ENCODE data around the gene COL19A1.
"Not testable (repeated sequence)": the region's sequence is repeated elsewhere in the genome, so short reads cannot be mapped to it uniquely, and the experiment has no call there.

Gene COL19A1

GRCh38 chr6:69976591-69977090 lies 110.3 kb downstream of the COL19A1 start:
- DNase-seq, result no peak

DNA sequence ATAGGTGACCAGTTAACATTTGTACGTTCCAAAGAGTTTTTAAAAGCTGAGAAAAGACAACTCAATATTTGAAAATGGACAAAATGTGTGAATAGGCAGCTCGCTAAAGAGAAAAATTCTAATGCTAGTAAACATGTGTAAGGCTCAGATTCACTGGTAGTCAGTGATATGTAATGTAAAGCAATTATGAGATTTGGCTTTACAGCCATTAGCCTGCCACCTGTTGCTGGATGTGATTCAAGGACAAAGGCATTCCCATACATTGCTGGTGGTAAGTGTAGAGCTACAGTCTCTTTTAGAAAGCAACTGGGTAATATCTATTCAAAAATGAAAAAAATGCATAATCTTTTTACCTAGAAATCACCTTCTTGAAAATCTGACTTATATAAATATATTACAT lies 114.3 kb downstream of the COL19A1 start:
- no peak for DNase-seq

- DNase-seq, result no peak
Measured at GRCh38 chr6:69984506-69984905, 118.2 kb downstream of the COL19A1 start.

DNA sequence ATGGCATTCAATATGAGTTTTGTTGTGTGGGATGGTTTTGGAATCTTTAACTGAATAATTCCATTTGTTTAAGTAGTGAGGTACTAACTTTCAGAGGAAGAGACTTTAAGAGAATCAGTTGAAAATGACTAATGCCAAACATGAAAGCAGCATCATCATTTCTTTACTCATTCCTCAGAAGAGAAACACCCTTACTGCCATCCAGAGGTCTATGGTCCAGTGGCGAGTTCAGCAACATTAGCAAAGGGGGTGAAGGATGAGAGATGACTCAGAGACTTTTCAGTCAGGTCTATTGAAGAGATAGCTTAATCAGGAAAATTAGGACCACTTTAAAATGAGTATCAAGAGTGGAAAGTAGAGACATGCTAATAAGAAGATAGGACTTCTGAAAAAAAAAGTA lies 118.8 kb downstream of the COL19A1 start:
- no peak for DNase-seq

- no peak for DNase-seq
Measured at GRCh38 chr6:69987550-69987949, 121.2 kb downstream of the COL19A1 start.

DNA sequence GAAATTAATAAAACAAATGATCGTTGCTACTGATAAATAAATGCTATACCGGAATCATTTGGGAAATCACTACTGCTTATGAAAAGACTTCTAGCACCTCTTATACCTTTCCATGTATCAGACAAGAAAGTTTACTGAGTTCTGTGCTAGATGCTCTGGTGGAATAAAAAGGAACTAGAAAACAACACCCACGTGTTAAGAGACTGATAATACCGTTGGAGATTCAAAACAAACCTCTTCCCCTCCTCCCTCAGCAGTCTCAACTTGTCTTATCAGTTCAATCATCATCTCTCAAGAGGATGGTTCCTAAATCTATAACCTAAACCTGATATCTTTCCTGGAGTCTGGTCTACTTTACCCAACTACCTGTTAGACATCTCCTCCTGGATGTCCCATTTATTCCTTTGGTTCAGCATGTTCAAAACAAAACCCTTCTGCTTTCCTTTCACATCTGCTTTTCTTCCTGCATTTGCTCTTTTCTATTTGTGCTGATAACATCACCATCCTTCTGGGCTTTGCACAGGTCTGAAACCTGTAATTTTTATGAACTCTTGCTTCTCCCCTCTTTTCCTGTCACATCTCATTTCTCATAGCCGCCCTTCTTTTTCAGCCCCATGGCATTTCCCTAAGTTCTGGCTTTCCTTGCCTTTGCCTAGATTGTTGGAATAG lies 122.2 kb downstream of the COL19A1 start:
- no peak for DNase-seq

DNA sequence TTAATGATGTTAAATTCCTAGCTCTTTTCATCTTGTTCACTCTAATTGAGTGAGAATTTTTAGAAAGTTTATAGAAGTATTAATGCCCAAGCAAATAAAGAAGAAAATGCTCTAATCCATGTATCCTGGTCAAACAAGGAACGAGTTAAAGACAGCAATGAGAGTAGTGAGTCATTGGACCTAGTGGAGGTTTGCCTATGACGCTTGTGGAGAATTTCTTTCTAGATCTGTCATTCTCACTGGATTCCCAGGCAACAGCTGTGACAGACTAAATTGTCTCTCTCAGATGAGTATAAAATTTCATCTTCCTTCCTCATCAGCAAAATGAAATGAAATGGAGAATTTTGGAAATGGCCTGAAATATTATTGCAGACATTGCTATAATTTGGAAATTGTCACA lies 127.9 kb downstream of the COL19A1 start:
- no peak for DNase-seq

DNA sequence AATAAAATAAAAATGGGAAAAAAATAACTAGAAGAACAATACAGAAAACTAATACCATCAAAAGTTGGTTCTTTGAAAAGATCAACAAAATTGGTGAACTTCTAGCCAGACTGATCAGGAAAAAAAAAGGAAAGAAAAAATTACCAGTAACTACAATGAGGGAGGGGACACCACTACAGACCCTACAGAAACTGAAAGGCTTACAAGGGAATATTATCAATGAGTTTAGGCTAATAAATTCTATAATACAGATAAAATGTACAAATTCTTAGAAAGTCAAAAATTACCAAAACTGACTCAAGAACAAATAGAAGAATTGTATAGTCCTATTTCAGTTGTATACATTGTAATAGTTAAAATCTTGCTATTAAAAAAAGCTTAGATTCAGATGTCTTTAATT lies 141.8 kb downstream of the COL19A1 start:
- DNase-seq, result no peak

- not testable (repeated sequence) for DNase-seq
Measured at GRCh38 chr6:70010339-70010738, 144.0 kb downstream of the COL19A1 start.

DNA sequence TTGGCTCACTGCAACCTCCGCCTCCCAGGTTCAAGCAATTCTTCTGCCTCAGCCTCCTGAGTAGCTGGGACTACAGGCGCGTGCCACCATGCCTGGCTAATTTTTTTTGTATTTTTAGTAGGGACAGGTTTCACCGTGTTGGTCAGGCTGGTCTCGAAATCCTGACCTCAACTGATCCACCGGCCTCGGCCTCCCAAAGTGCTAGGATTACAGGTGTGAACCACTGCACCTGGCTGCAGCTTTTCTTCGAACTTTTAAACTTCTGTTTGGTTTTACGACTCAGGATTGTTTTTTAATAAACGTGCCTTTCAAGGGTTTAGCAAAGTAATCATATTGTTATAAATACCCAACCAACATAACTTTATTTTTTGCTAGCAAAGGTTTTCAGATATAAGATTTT lies 156.8 kb downstream of the COL19A1 start:
- not testable (repeated sequence) for DNase-seq

DNA sequence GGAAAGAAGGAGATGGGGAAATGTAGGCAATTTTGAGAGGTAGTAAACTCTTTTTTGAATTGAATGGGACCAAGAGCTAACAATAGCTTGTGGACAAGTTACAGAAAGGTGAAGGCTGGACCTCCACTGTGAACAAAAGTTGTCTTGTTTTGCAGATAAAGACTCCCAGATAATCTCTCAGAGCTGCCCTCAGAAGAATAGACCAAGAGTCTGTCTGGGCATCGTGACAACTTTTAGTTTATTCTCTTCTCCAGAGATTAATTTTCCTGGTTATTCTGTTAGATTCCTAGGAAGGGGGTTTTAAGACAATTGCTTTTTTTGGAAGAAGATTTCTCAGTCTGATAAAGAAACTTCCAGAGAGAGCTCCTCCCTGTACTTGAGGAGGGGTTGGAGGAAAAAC lies 161.9 kb downstream of the COL19A1 start:
- DNase-seq, result no peak

- no peak for DNase-seq
Measured at GRCh38 chr6:70028926-70029325, 162.6 kb downstream of the COL19A1 start.

GRCh38 chr6:70033781-70034180 lies 167.4 kb downstream of the COL19A1 start:
- no peak for DNase-seq

- no peak for DNase-seq
Measured at GRCh38 chr6:70037445-70037844, 171.1 kb downstream of the COL19A1 start.

DNA sequence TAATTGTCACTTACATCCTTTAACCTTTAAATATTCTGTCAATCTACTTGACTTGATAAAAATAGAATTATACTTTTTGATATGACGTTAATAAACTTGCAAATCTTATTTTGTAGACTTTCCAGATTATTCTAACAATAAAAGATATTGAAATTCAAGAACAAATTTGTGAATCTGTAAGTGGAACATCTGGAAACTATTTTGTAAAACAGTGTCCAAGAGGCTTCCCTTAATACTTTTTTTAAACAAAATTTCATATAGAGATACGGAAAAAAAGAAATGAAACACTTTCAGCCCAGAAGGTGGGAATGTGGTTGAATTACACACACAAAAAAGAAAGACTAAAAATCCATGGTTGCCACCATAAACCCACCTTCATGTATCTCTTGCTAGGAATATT lies 174.4 kb downstream of the COL19A1 start:
- DNase-seq, result no peak

DNA sequence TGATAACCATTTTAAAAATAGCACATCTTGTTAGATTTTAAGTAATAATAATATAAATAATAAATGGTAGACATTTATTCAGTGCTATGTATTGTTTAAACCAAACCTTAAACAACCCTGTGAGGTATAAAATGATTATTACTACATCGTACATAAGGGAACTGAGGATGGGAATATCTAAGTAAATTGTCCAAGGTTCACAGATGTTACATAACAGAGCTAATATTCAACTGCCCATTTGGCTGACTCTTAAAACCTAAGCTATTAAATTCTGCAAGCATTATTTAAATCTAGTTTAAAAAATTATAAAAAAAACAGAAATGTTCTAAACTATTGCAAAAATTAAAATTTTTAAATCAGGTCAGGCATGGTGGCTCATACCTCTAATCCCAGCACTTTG lies 175.1 kb downstream of the COL19A1 start:
- no peak for DNase-seq

GRCh38 chr6:70045413-70045812 lies 179.1 kb downstream of the COL19A1 start:
- DNase-seq, result no peak

- no peak for DNase-seq
Measured at GRCh38 chr6:70051197-70052124, 185.1 kb downstream of the COL19A1 start.

- no peak for DNase-seq
Measured at GRCh38 chr6:70059039-70059719, 192.8 kb downstream of the COL19A1 start.

GRCh38 chr6:70060680-70061079 lies 194.3 kb downstream of the COL19A1 start:
- no peak for DNase-seq

GRCh38 chr6:70061546-70061945 lies 195.2 kb downstream of the COL19A1 start:
- no peak for DNase-seq

- DNase-seq, result no peak
Measured at GRCh38 chr6:70062010-70062409, 195.7 kb downstream of the COL19A1 start.

GRCh38 chr6:70072540-70073179 lies 206.3 kb downstream of the COL19A1 start:
- DNase-seq, result no peak

All from activated CD8-positive, alpha-beta memory T cell treated with anti-CD3 and anti-CD28 coated beads for 24 hours (primary cell).